RWPE2 (cell line): Measurements from ENCODE around the gene TMEM59L.
A peak's percentile ranks its signal among the peaks of the same experiment; 100 is the strongest.

ENCODE experiments used
- ATAC-seq: fragments of 200-7000 bp; cut with Tn5 transposase; 3 replicates; pipeline ENCODE4 v1.9.1; 2021; ENCODE audit warnings: low read depth
- DNase-seq: peaks from one replicate; pipeline ENCODE4 v3.0.0-alpha.2; 2020; ENCODE audit warnings: low spot score
- H3K27ac ChIP-seq: fragments of 450-650 bp; 2 replicates; pipeline ENCODE4 v1.5.1; 2017; ENCODE audit warnings: mild to moderate bottlenecking; ENCODE audit not compliant: poor library complexity, severe bottlenecking
- H3K27me3 ChIP-seq: fragments of 250-450 bp; sonication (Bioruptor Pico); 2 replicates; pipeline ENCODE4 v1.5.1; 2021; ENCODE audit warnings: mild to moderate bottlenecking, moderate library complexity; ENCODE audit not compliant: insufficient read depth, poor library complexity, severe bottlenecking
- H3K36me3 ChIP-seq: fragments of 250-450 bp; sonication (Bioruptor Pico); 2 replicates; pipeline ENCODE4 v1.5.1; 2020; ENCODE audit warnings: low read depth, mild to moderate bottlenecking, moderate library complexity
- H3K4me1 ChIP-seq: fragments of 250-450 bp; sonication (Bioruptor Pico); 2 replicates; pipeline ENCODE4 v1.5.1; 2021; ENCODE audit warnings: mild to moderate bottlenecking, moderate library complexity; ENCODE audit not compliant: insufficient read depth, poor library complexity, severe bottlenecking
- H3K4me3 ChIP-seq: fragments of 250-450 bp; sonication (Bioruptor Pico); 2 replicates; pipeline ENCODE4 v1.5.1; 2021; ENCODE audit warnings: mild to moderate bottlenecking, moderate library complexity; ENCODE audit not compliant: severe bottlenecking
- H3K9me3 ChIP-seq: fragments of 250-450 bp; sonication (Bioruptor Pico); 2 replicates; pipeline ENCODE4 v1.5.1; 2021; ENCODE audit warnings: mild to moderate bottlenecking, moderate library complexity; ENCODE audit not compliant: severe bottlenecking
- TF ChIP-seq, protein P1 (sequence below): fragments of 450-650 bp; IDR thresholded peaks from one replicate; pipeline ENCODE4 v1.5.1; 2017; ENCODE audit warnings: mild to moderate bottlenecking, moderate library complexity; ENCODE audit not compliant: poor library complexity, severe bottlenecking

Gene TMEM59L

GRCh38 chr19:18662972-18663732 is 50.5 kb downstream of the TMEM59L start:
- H3K27me3 ChIP-seq: no peaks in the 10 kb centered on the region
- H3K27ac ChIP-seq: no peak overlapping the region
- H3K36me3 ChIP-seq: no peaks in the 10 kb centered on the region
- H3K4me3 ChIP-seq: no peak overlapping the region
- no peaks in the 10 kb centered on the region for H3K4me1 ChIP-seq
- TF ChIP-seq, protein P1, sequence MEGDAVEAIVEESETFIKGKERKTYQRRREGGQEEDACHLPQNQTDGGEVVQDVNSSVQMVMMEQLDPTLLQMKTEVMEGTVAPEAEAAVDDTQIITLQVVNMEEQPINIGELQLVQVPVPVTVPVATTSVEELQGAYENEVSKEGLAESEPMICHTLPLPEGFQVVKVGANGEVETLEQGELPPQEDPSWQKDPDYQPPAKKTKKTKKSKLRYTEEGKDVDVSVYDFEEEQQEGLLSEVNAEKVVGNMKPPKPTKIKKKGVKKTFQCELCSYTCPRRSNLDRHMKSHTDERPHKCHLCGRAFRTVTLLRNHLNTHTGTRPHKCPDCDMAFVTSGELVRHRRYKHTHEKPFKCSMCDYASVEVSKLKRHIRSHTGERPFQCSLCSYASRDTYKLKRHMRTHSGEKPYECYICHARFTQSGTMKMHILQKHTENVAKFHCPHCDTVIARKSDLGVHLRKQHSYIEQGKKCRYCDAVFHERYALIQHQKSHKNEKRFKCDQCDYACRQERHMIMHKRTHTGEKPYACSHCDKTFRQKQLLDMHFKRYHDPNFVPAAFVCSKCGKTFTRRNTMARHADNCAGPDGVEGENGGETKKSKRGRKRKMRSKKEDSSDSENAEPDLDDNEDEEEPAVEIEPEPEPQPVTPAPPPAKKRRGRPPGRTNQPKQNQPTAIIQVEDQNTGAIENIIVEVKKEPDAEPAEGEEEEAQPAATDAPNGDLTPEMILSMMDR: no peak
- H3K9me3 ChIP-seq: no peaks in the 10 kb centered on the region
- ATAC-seq (no peak), DNase-seq (no peak)

DNA sequence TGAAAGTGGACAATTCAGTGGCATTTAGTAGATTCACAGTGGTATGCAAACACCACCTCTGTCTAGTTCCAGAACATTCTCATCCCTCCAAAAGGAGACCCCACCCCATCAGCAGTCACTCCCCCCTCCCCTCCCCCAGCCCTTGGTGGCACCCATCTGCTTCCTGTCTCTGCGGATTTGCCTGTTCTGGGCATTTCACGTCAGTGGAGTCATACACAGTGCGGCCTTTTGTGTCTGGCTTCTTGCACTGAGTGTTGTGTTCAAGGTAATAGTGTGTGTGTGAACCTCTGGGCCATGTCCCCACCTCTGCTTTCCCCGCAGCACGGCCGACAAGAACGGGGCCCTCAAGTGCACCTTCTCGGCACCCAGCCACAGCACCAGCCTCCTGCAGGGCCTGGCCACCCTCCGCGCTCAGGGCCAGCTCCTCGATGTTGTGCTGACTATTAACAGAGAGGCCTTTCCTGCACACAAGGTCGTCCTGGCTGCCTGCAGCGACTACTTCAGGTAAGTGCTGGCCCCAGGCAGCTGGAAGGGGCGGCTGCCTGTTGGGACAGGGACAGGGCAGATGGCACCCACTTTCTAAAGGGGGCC is 51.4 kb downstream of the TMEM59L start:
- DNase-seq: peak; percentile 57
- no peak overlapping the region for H3K27ac ChIP-seq
- TF ChIP-seq, protein P1: no peak
- H3K36me3 ChIP-seq: no peaks in the 10 kb centered on the region
- H3K4me3 ChIP-seq: no peak overlapping the region
- no peaks in the 10 kb centered on the region for H3K27me3 ChIP-seq
- no peak for ATAC-seq
- H3K9me3 ChIP-seq: no peaks in the 10 kb centered on the region
- no peaks in the 10 kb centered on the region for H3K4me1 ChIP-seq

DNA sequence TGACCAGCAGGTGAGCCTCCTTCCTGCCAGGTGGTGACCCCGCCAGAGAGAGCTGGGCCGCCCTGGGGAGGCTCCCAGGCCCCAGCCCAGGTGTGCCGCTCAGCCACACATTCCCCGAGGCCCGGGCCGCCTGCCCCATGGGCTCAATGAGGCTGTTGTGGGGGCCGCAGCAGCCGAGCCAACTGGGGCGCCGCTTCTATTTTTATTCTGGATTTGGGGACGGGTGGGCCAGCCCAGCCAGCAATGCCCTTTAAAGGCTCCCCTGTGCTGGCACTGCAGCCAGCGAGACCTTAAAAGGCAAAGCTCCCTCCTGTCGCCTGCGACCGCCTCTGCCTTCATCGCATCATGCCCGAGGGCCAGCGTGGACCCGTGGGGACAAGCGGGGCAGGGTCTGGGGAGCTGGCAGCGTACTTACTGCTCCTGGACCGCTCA is 53.1 kb downstream of the TMEM59L start:
- Histone ChIP-seq H3K9me3 (no peaks in the 10 kb centered on the region), H3K27me3 (no peaks in the 10 kb centered on the region), H3K4me3 (no peak overlapping the region), H3K4me1 (no peaks in the 10 kb centered on the region), H3K36me3 (no peaks in the 10 kb centered on the region), H3K27ac (no peak overlapping the region)
- TF ChIP-seq, protein P1: no peak
- DNase-seq (no peak), ATAC-seq (no peak)

- TF ChIP-seq, protein P1: no peak
- H3K4me3 ChIP-seq: no peak overlapping the region
- DNase-seq: no peak
- no peak overlapping the region for H3K27ac ChIP-seq
- H3K27me3 ChIP-seq: no peaks in the 10 kb centered on the region
- H3K4me1 ChIP-seq: no peaks in the 10 kb centered on the region
- no peaks in the 10 kb centered on the region for H3K9me3 ChIP-seq
- H3K36me3 ChIP-seq: no peaks in the 10 kb centered on the region
- ATAC-seq: no peak
Observed at GRCh38 chr19:18666317-18666716, 53.6 kb downstream of the TMEM59L start.

- Histone ChIP-seq H3K9me3 (no peaks in the 10 kb centered on the region), H3K4me3 (no peak overlapping the region), H3K4me1 (no peaks in the 10 kb centered on the region), H3K27ac (no peak overlapping the region), H3K36me3 (no peaks in the 10 kb centered on the region), H3K27me3 (no peaks in the 10 kb centered on the region)
- TF ChIP-seq, protein P1: no peak
- DNase-seq: no peak
- no peak for ATAC-seq
Observed at GRCh38 chr19:18666784-18667183, 54.1 kb downstream of the TMEM59L start.
